ENCODE results near the gene C18orf63.

Gene C18orf63

DNA sequence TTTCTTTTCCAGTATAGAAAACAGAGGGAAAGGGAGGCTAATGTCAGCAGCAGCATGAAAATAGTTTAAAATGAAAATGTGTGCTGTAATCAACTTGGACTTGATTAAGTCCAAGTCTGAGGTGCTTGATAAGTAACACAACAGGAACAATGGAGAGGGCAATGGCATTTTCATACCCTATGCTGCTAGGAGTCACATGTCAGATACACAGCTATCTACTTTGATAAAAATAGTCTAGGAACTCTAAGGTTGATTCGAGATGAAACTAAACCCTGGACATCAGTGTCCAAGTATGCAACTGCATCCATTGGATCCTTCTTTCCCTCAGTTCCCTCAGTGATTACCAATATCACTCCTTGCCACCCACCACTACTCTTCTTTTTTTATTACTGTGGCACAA, 4.6 kb upstream of the C18orf63 start:
- H3K4me3 ChIP-seq (ENCODE audit: insufficient read depth, low read length, poor library complexity, severe bottlenecking): no peak overlapping the region
- no peak overlapping the region for H3K4me2 ChIP-seq (ENCODE audit: low read depth, low read length, poor library complexity, severe bottlenecking)
- no peak overlapping the region for H2AFZ ChIP-seq (ENCODE audit: low read depth, low read length, severe bottlenecking)
- H3K36me3 ChIP-seq (ENCODE audit: low read length): no peaks in the 10 kb centered on the region
- no peaks in the 10 kb centered on the region for H4K20me1 ChIP-seq (ENCODE audit: low read depth, low read length)
- no peaks in the 10 kb centered on the region for H3K9me2 ChIP-seq (replicated peaks; ENCODE audit: insufficient read depth, low read length)
- H3F3A ChIP-seq (ENCODE audit: insufficient read depth): no peaks in the 10 kb centered on the region
- no peak overlapping the region for H3K27ac ChIP-seq (ENCODE audit: low read depth, low read length)
- TF ChIP-seq EZH2phosphoT487 (conservative IDR thresholded peaks at IDR 0.05; ENCODE audit: low read length): no peak
- no peak for TF ChIP-seq CTCF (IDR thresholded peaks at IDR 0.05; ENCODE audit: insufficient read depth, low read length, poor library complexity, severe bottlenecking)
- H3K9ac ChIP-seq (ENCODE audit: low read length): no peak overlapping the region
- no peaks in the 10 kb centered on the region for H3K27me3 ChIP-seq (ENCODE audit: low read length)
- H3K9me3 ChIP-seq (ENCODE audit: insufficient read depth, low read length): no peaks in the 10 kb centered on the region
- no peaks in the 10 kb centered on the region for H3K79me2 ChIP-seq (ENCODE audit: insufficient read depth, low read length)

- TF ChIP-seq EZH2phosphoT487 (conservative IDR thresholded peaks at IDR 0.05; ENCODE audit: low read length) (no peak), CTCF (IDR thresholded peaks at IDR 0.05; ENCODE audit: insufficient read depth, low read length, poor library complexity, severe bottlenecking) (no peak)
- Histone ChIP-seq H3K27me3 (ENCODE audit: low read length) (no peaks in the 10 kb centered on the region), H3K4me3 (ENCODE audit: insufficient read depth, low read length, poor library complexity, severe bottlenecking) (no peak overlapping the region), H2AFZ (ENCODE audit: low read depth, low read length, severe bottlenecking) (no peak overlapping the region), H3K9me2 (replicated peaks; ENCODE audit: insufficient read depth, low read length) (no peaks in the 10 kb centered on the region), H4K20me1 (ENCODE audit: low read depth, low read length) (no peaks in the 10 kb centered on the region), H3K4me2 (ENCODE audit: low read depth, low read length, poor library complexity, severe bottlenecking) (no peak overlapping the region), H3K79me2 (ENCODE audit: insufficient read depth, low read length) (no peaks in the 10 kb centered on the region), H3F3A (ENCODE audit: insufficient read depth) (no peaks in the 10 kb centered on the region), H3K36me3 (ENCODE audit: low read length) (no peaks in the 10 kb centered on the region), H3K27ac (ENCODE audit: low read depth, low read length) (no peak overlapping the region), H3K9me3 (ENCODE audit: insufficient read depth, low read length) (no peaks in the 10 kb centered on the region), H3K9ac (ENCODE audit: low read length) (no peak overlapping the region)
Observed at GRCh38 chr18:74314759-74315463, 728 bp upstream of the C18orf63 start.

GRCh38 chr18:74316257-74317170, 875 bp downstream of the C18orf63 start:
- no peaks in the 10 kb centered on the region for H3K79me2 ChIP-seq (ENCODE audit: insufficient read depth, low read length)
- TF ChIP-seq CTCF (IDR thresholded peaks at IDR 0.05; ENCODE audit: insufficient read depth, low read length, poor library complexity, severe bottlenecking) (no peak), EZH2phosphoT487 (conservative IDR thresholded peaks at IDR 0.05; ENCODE audit: low read length) (no peak)
- H3K9ac ChIP-seq (ENCODE audit: low read length): no peak overlapping the region
- H2AFZ ChIP-seq (ENCODE audit: low read depth, low read length, severe bottlenecking): no peak overlapping the region
- no peaks in the 10 kb centered on the region for H3K27me3 ChIP-seq (ENCODE audit: low read length)
- H3K27ac ChIP-seq (ENCODE audit: low read depth, low read length): no peak overlapping the region
- H4K20me1 ChIP-seq (ENCODE audit: low read depth, low read length): no peaks in the 10 kb centered on the region
- H3K36me3 ChIP-seq (ENCODE audit: low read length): no peaks in the 10 kb centered on the region
- no peak overlapping the region for H3K4me2 ChIP-seq (ENCODE audit: low read depth, low read length, poor library complexity, severe bottlenecking)
- no peaks in the 10 kb centered on the region for H3K9me3 ChIP-seq (ENCODE audit: insufficient read depth, low read length)
- no peaks in the 10 kb centered on the region for H3K9me2 ChIP-seq (replicated peaks; ENCODE audit: insufficient read depth, low read length)
- H3F3A ChIP-seq (ENCODE audit: insufficient read depth): no peaks in the 10 kb centered on the region
- no peak overlapping the region for H3K4me3 ChIP-seq (ENCODE audit: insufficient read depth, low read length, poor library complexity, severe bottlenecking)

All from SU-DHL-6 (cell line).